Endothelial cell of umbilical vein (primary cell): ENCODE results near the gene TSPAN9. TPM values are rescaled to one million over a fixed set of nuclear protein-coding genes. Genes with fewer than 3 reads are reported as not detected.

ENCODE experiments used
- BruUV-seq: library from RNA; stranded (reverse); fragments of 400-500 nt; replicated peaks from 2 replicates; lab custom pipeline; 2021; lab: Mats Ljungman, UMichigan
- CTCF ChIA-PET: fragments of 300-600, 350-600 bp; sonication (Branson Sonifier 250); formaldehyde crosslinking; loops from one replicate; lab custom pipeline; 2021; ENCODE audit warnings: antibody characterized with exemption, inconsistent platforms; lab: Charles Lee
- POLR2A ChIA-PET: fragments of 300-600, 350-600 bp; sonication (Branson Sonifier 250); formaldehyde crosslinking; loops from one replicate; lab custom pipeline; 2021; ENCODE audit warnings: antibody characterized with exemption, inconsistent platforms; lab: Charles Lee
- DNase-seq: peaks from one replicate; pipeline ENCODE4 v3.0.0-alpha.2; 2011; ENCODE audit warnings: low read depth, low spot score
- FAIRE-seq: peaks from 2 replicates; lab custom pipeline; 2011; peaks lifted over from hg19 to GRCh38; lab: Jason Lieb, UNC
- H2AFZ ChIP-seq: 2 replicates; pipeline ENCODE4 v1.6.0; 2012; ENCODE audit warnings: low read depth, low read length, control low read depth, inconsistent platforms
- H3K27ac ChIP-seq: 2 replicates; pipeline ENCODE4 v1.5.1; 2011; ENCODE audit warnings: low read depth, mild to moderate bottlenecking, control low read depth, low read length, moderate library complexity; ENCODE audit not compliant: insufficient read depth
- H3K27me3 ChIP-seq, 2 experiments: 2 replicates each; pipeline versions ENCODE4 v1.6.0 to v1.6.1; 2011; ENCODE audit warnings: low read length in 2 of 2, mixed read lengths in 1 of 2; ENCODE audit not compliant: control insufficient read depth in 2 of 2, insufficient read depth in 2 of 2
- H3K36me3 ChIP-seq, 2 experiments: 2 replicates in 1 of 2; 3 replicates in 1 of 2; pipeline ENCODE4 v1.5.1; 2011; ENCODE audit warnings: low read length in 2 of 2, mild to moderate bottlenecking in 1 of 2, moderate library complexity in 1 of 2; ENCODE audit not compliant: control insufficient read depth in 2 of 2, insufficient read depth in 2 of 2; ENCODE audit errors: extremely low read depth in 1 of 2
- H3K4me1 ChIP-seq: 3 replicates; pipeline ENCODE4 v1.5.1; 2011; ENCODE audit warnings: mild to moderate bottlenecking, low read length; ENCODE audit not compliant: control insufficient read depth, insufficient read depth; ENCODE audit errors: extremely low read depth
- H3K4me2 ChIP-seq: 2 replicates; pipeline ENCODE4 v1.6.1; 2011; ENCODE audit warnings: low read length, control low read depth, mixed read lengths; ENCODE audit not compliant: insufficient read depth
- H3K4me3 ChIP-seq, 3 experiments: fragments of 200-600 bp in 1 of 3; sonication (generic), shearing (Covaris generic) in 1 of 3; replicated peaks in 1 of 3; 2 replicates each; pipeline ENCODE4 v1.5.1; 2011 to 2016; ENCODE audit warnings: control low read depth in 3 of 3, low read length in 3 of 3, mild to moderate bottlenecking in 2 of 3, inconsistent platforms in 1 of 3, low read depth in 1 of 3, moderate library complexity in 1 of 3; ENCODE audit not compliant: insufficient read depth in 1 of 3
- H3K79me2 ChIP-seq: 2 replicates; pipeline ENCODE4 v1.6.0; 2012; ENCODE audit warnings: low read length, inconsistent platforms; ENCODE audit not compliant: control insufficient read depth, insufficient read depth
- H3K9ac ChIP-seq: replicated peaks from 2 replicates; pipeline ENCODE3; 2011; ENCODE audit warnings: low read length, control low read depth; ENCODE audit not compliant: insufficient read depth; ENCODE audit errors: extremely low read depth
- H3K9me1 ChIP-seq: replicated peaks from 3 replicates; pipeline ENCODE4 v1.6.0; 2011; ENCODE audit warnings: mild to moderate bottlenecking, low read length; ENCODE audit not compliant: control insufficient read depth, insufficient read depth; ENCODE audit errors: extremely low read depth
- H3K9me3 ChIP-seq: replicated peaks from 2 replicates; pipeline ENCODE4 v1.5.1; 2012; ENCODE audit warnings: low read length, inconsistent platforms; ENCODE audit not compliant: control insufficient read depth, insufficient read depth
- H4K20me1 ChIP-seq: replicated peaks from 2 replicates; pipeline ENCODE3; 2011; ENCODE audit warnings: mild to moderate bottlenecking, low read length; ENCODE audit not compliant: control insufficient read depth, insufficient read depth; ENCODE audit errors: extremely low read depth
- CTCF ChIP-seq, 2 donors: IDR thresholded peaks; 1 replicate in 1 of 2; 2 replicates in 1 of 2; pipeline ENCODE4 v1.5.1; 2011; ENCODE audit warnings: low read length in 2 of 2, mild to moderate bottlenecking in 2 of 2, moderate library complexity in 2 of 2, control low read depth in 1 of 2, inconsistent platforms in 1 of 2, low read depth in 1 of 2; ENCODE audit not compliant: insufficient read depth in 1 of 2; ENCODE audit errors: extremely low read depth in 1 of 2
- EZH2 ChIP-seq: IDR thresholded peaks from 2 replicates; pipeline ENCODE4 v1.6.1; 2012; ENCODE audit warnings: borderline replicate concordance, low read depth, mild to moderate bottlenecking, moderate library complexity, low read length, inconsistent platforms; ENCODE audit not compliant: severe bottlenecking
- FOS ChIP-seq: IDR thresholded peaks from 2 replicates; pipeline ENCODE4 v1.6.1; 2011; ENCODE audit warnings: mild to moderate bottlenecking, low read length, moderate library complexity, borderline replicate concordance; ENCODE audit not compliant: insufficient read depth
- GATA2 ChIP-seq: IDR thresholded peaks from 2 replicates; pipeline ENCODE4 v1.7.0; 2011; ENCODE audit warnings: low read depth, mild to moderate bottlenecking, moderate library complexity, mixed read lengths, low read length; ENCODE audit not compliant: insufficient read length, insufficient read depth
- JUN ChIP-seq: IDR thresholded peaks from 2 replicates; pipeline ENCODE4 v1.6.1; 2011; ENCODE audit warnings: borderline replicate concordance, low read depth; ENCODE audit not compliant: insufficient read length, insufficient read depth
- MAX ChIP-seq: IDR thresholded peaks from 2 replicates; pipeline ENCODE4 v1.6.1; 2011; ENCODE audit not compliant: insufficient read depth, insufficient read length
- MYC ChIP-seq: IDR thresholded peaks from one replicate; pipeline ENCODE4 v1.6.1; 2011; ENCODE audit warnings: mild to moderate bottlenecking, low read depth, low read length
- POLR2A ChIP-seq: IDR thresholded peaks from 2 replicates; pipeline ENCODE4 v1.6.1; 2012; ENCODE audit warnings: low read depth, mild to moderate bottlenecking, control low read depth, low read length
- POLR2AphosphoS5 ChIP-seq: IDR thresholded peaks from 2 replicates; pipeline ENCODE4 v1.6.1; 2012; ENCODE audit warnings: low read depth, mild to moderate bottlenecking, control low read depth, low read length, moderate library complexity; ENCODE audit not compliant: insufficient read depth
- dilution Hi-C: fragments of 300-500 bp; cut with MboI; formaldehyde crosslinking; loops from one replicate; pipeline ENCODE4 v1.15.0; 2019; ENCODE audit warnings: low sequenced_read_pairs; ENCODE audit not compliant: extremely low pct_ligation_motif_present
- intact Hi-C: fragments of 100-400 bp; cut with micrococcal nuclease; formaldehyde crosslinking; loops from one replicate; pipeline ENCODE4 v1.10.0; 2022
- polyA plus RNA-seq, 4 experiments: library from polyadenylated mRNA; depleted of rRNA in 3 of 4; stranded (reverse) in 3 of 4; unstranded in 1 of 4; fragments of >200 nt; gene quantifications; 2 replicates each; pipeline versions ENCODE4 v1.2.1 to v1.2.3, GENCODE V29; 2011 to 2012; ENCODE audit warnings: missing spikeins in 1 of 4
- total RNA-seq: library from RNA; stranded (reverse); gene quantifications from 2 replicates; pipeline ENCODE4 v1.2.3, GENCODE V29; 2021

TSPAN9 gene
- total and polyA plus RNA-seq, 2 donors (not counting 3 experiments of a cell fraction or from before 2014, with no cell fraction given) = 43.3 to 66.8 TPM

- no peaks in the 10 kb centered on the region for H3K9me1 ChIP-seq
- H3K36me3 ChIP-seq = no peaks in the 10 kb centered on the region
- no peaks in the 10 kb centered on the region for H3K9me3 ChIP-seq
- dilution Hi-C loops = no loop called here
- ChIA-PET CTCF (interaction anchor here (1.3 to 14.7 kb wide), 4 partner anchors 9 to 134 kb away, joined by 3 to 312 read pairs (median 8); no protein-coding TSS in a partner anchor), POLR2A (no interaction called here)
- TF ChIP-seq FOS = no peak
- no peak for TF ChIP-seq MAX
- TF ChIP-seq EZH2 = no peak
- no peak for TF ChIP-seq POLR2AphosphoS5
- no peak for TF ChIP-seq CTCF (IDR thresholded peaks at IDR 0.05; ENCODE audit: extremely low read depth in 1 of 2, insufficient read depth in 1 of 2, low read depth in 1 of 2, low read length in 2 of 2)
- TF ChIP-seq MYC = no peak
- TF ChIP-seq GATA2 = no peak
- no peak for TF ChIP-seq JUN
- no peak for TF ChIP-seq POLR2A
- no peaks in the 10 kb centered on the region for H3K79me2 ChIP-seq
- intact Hi-C loops = no loop called here
- H3K4me2 ChIP-seq = no peak overlapping the region
- no peak overlapping the region for H2AFZ ChIP-seq
- H3K4me1 ChIP-seq = no peaks in the 10 kb centered on the region
- H3K27ac ChIP-seq = no peak overlapping the region
- no peaks in the 10 kb centered on the region for H3K27me3 ChIP-seq
- DNase-seq (no peak), FAIRE-seq (peak; percentile 18)
- BruUV-seq = no TSS peak
- no peak overlapping the region for H3K4me3 ChIP-seq
- no peak overlapping the region for H3K9ac ChIP-seq
- H4K20me1 ChIP-seq = no peaks in the 10 kb centered on the region
Measured at GRCh38 chr12:3140284-3140683, 63.1 kb downstream of the TSPAN9 start.
